H1 (cell line): ENCODE measurements around the gene RNFT2. TPM values are rescaled to one million over a fixed set of nuclear protein-coding genes. Genes with fewer than 3 reads are reported as not detected.

Experiments used
- CTCF ChIA-PET: fragments of 300-600 bp; sonication (Branson Sonifier 250); formaldehyde crosslinking; loops from one replicate; lab custom pipeline; 2021; ENCODE audit not compliant: partially characterized antibody; lab: Charles Lee
- POLR2A ChIA-PET: fragments of 300-600 bp; sonication (Branson Sonifier 250); formaldehyde crosslinking; loops from one replicate; lab custom pipeline; 2021; ENCODE audit warnings: inconsistent platforms; ENCODE audit not compliant: partially characterized antibody; lab: Charles Lee
- DNase-seq, 2 experiments: peaks; one replicate each; pipeline versions ENCODE4 v3.0.0 to v3.0.0-alpha.2; 2010 to 2022; ENCODE audit warnings: low spot score in 2 of 2, low read depth in 1 of 2, mixed read lengths in 1 of 2
- FAIRE-seq: peaks from 2 replicates; lab custom pipeline; 2011; peaks lifted over from hg19 to GRCh38; lab: Jason Lieb, UNC
- H2AFZ ChIP-seq: 2 replicates; pipeline ENCODE4 v1.8.1; 2012; ENCODE audit warnings: low read length, inconsistent platforms
- H2AK5ac ChIP-seq: 2 replicates; pipeline ENCODE4 v1.6.1; 2013; ENCODE audit warnings: low read depth, low read length
- H2BK120ac ChIP-seq: replicated peaks from 2 replicates; pipeline ENCODE3; 2013; ENCODE audit warnings: low read depth, low read length, inconsistent platforms
- H2BK12ac ChIP-seq: 2 replicates; pipeline ENCODE4 v1.6.1; 2013; ENCODE audit warnings: low read depth, low read length
- H2BK15ac ChIP-seq: 2 replicates; pipeline ENCODE4 v1.6.1; 2013; ENCODE audit warnings: low read length
- H2BK20ac ChIP-seq: 2 replicates; pipeline ENCODE4 v1.6.1; 2013; ENCODE audit warnings: low read length
- H2BK5ac ChIP-seq: 2 replicates; pipeline ENCODE4 v1.6.1; 2013; ENCODE audit warnings: low read depth, low read length
- H3K14ac ChIP-seq: 2 replicates; pipeline ENCODE4 v1.6.1; 2013; ENCODE audit warnings: inconsistent platforms; ENCODE audit not compliant: insufficient read length
- H3K18ac ChIP-seq: 2 replicates; pipeline ENCODE4 v1.6.1; 2013; ENCODE audit warnings: low read length; ENCODE audit errors: extremely low read depth
- H3K23ac ChIP-seq: 2 replicates; pipeline ENCODE4 v1.6.1; 2013; ENCODE audit warnings: inconsistent platforms; ENCODE audit not compliant: insufficient read length
- H3K23me2 ChIP-seq: 2 replicates; pipeline ENCODE4 v1.6.1; 2013; ENCODE audit warnings: low read depth, low read length
- H3K27ac ChIP-seq: 2 replicates; pipeline ENCODE4 v1.6.1; 2011; ENCODE audit warnings: low read depth, low read length, inconsistent platforms
- H3K27me3 ChIP-seq, 4 experiments: replicated peaks in 1 of 4; 1 replicate in 1 of 4; 2 replicates in 3 of 4; pipeline versions ENCODE4 v1.6.1 to v1.8.1; 2011 to 2013; ENCODE audit warnings: low read length in 3 of 4, mild to moderate bottlenecking in 3 of 4, inconsistent platforms in 2 of 4, mixed read lengths in 2 of 4, moderate library complexity in 1 of 4; ENCODE audit not compliant: control insufficient read depth in 3 of 4, insufficient read depth in 3 of 4; ENCODE audit errors: extremely low read depth in 1 of 4
- H3K36me3 ChIP-seq, 4 experiments: 2 replicates each; pipeline versions ENCODE4 v1.6.1 to v1.8.1; 2011 to 2013; ENCODE audit warnings: mild to moderate bottlenecking in 4 of 4, low read length in 3 of 4, moderate library complexity in 2 of 4, control low read depth in 1 of 4, inconsistent platforms in 1 of 4; ENCODE audit not compliant: insufficient read depth in 4 of 4, control insufficient read depth in 2 of 4
- H3K4ac ChIP-seq: replicated peaks from 2 replicates; pipeline ENCODE3; 2013; ENCODE audit warnings: low read length, low read depth, mixed read lengths, inconsistent platforms; ENCODE audit not compliant: insufficient read length
- H3K4me1 ChIP-seq, 4 experiments: replicated peaks in 1 of 4; 1 replicate in 1 of 4; 2 replicates in 3 of 4; pipeline versions ENCODE4 v1.6.1 to v1.8.1; 2011 to 2013; ENCODE audit warnings: low read length in 3 of 4, inconsistent platforms in 2 of 4, mixed read lengths in 1 of 4; ENCODE audit not compliant: insufficient read depth in 4 of 4, control insufficient read depth in 3 of 4
- H3K4me2 ChIP-seq, 2 experiments: 2 replicates each; pipeline versions ENCODE4 v1.6.1 to v1.8.1; 2011 to 2013; ENCODE audit warnings: low read depth in 2 of 2, low read length in 2 of 2, control low read depth in 1 of 2, inconsistent platforms in 1 of 2, mild to moderate bottlenecking in 1 of 2; ENCODE audit not compliant: insufficient read depth in 1 of 2
- H3K4me3 ChIP-seq, 4 experiments: fragments of 200-600, 300-600 bp in 1 of 4; sonication (generic), shearing (Covaris generic), sonication (Bioruptor Twin) in 1 of 4; 2 replicates each; pipeline versions ENCODE4 v1.5.1 to v1.8.1; 2011 to 2016; ENCODE audit warnings: low read length in 4 of 4, low read depth in 3 of 4, control low read depth in 2 of 4, inconsistent platforms in 2 of 4, mild to moderate bottlenecking in 2 of 4, mixed read lengths in 1 of 4, moderate library complexity in 1 of 4; ENCODE audit not compliant: insufficient read depth in 2 of 4; ENCODE audit errors: extremely low read depth in 1 of 4
- H3K56ac ChIP-seq: replicated peaks from 2 replicates; pipeline ENCODE3; 2013; ENCODE audit warnings: low read depth, mild to moderate bottlenecking, mixed read lengths, low read length, inconsistent platforms; ENCODE audit not compliant: insufficient read length
- H3K79me1 ChIP-seq: 2 replicates; pipeline ENCODE4 v1.6.1; 2013; ENCODE audit warnings: low read depth, low read length, control low read depth
- H3K79me2 ChIP-seq, 2 experiments: 2 replicates each; pipeline versions ENCODE4 v1.6.1 to v1.8.1; 2012 to 2013; ENCODE audit warnings: low read length in 2 of 2, mild to moderate bottlenecking in 2 of 2, inconsistent platforms in 1 of 2; ENCODE audit not compliant: insufficient read depth in 2 of 2, control insufficient read depth in 1 of 2
- H3K9ac ChIP-seq, 4 experiments: replicated peaks in 1 of 4; 1 replicate in 1 of 4; 2 replicates in 3 of 4; pipeline versions ENCODE4 v1.6.1 to v1.8.1; 2011 to 2013; ENCODE audit warnings: low read depth in 3 of 4, low read length in 3 of 4, control low read depth in 2 of 4, mild to moderate bottlenecking in 2 of 4, moderate library complexity in 2 of 4, inconsistent platforms in 1 of 4; ENCODE audit errors: extremely low read depth in 1 of 4
- H3K9me3 ChIP-seq, 2 experiments: 2 replicates each; pipeline versions ENCODE4 v1.6.1 to v1.8.1; 2012 to 2013; ENCODE audit warnings: mild to moderate bottlenecking in 2 of 2, moderate library complexity in 2 of 2, control low read depth in 1 of 2, inconsistent platforms in 1 of 2, low read depth in 1 of 2, low read length in 1 of 2, mixed read lengths in 1 of 2; ENCODE audit not compliant: insufficient read depth in 2 of 2
- H4K20me1 ChIP-seq, 2 experiments: replicated peaks in 1 of 2; 2 replicates each; pipeline versions ENCODE3 to v1.8.1; 2011 to 2013; ENCODE audit warnings: inconsistent platforms in 2 of 2, low read length in 2 of 2, mild to moderate bottlenecking in 1 of 2; ENCODE audit not compliant: insufficient read depth in 2 of 2, control insufficient read depth in 1 of 2
- H4K5ac ChIP-seq: 2 replicates; pipeline ENCODE4 v1.6.1; 2013; ENCODE audit warnings: low read length, low read depth, mixed read lengths, inconsistent platforms; ENCODE audit not compliant: insufficient read length
- H4K8ac ChIP-seq: 2 replicates; pipeline ENCODE4 v1.8.0; 2013; ENCODE audit warnings: mild to moderate bottlenecking, moderate library complexity, low read length, inconsistent platforms; ENCODE audit not compliant: insufficient read depth; ENCODE audit errors: extremely low read depth
- H4K91ac ChIP-seq: replicated peaks from 2 replicates; pipeline ENCODE3; 2013; ENCODE audit warnings: low read length, mixed read lengths, inconsistent platforms; ENCODE audit not compliant: insufficient read length
- TCF12 ChIP-seq: IDR thresholded peaks from 2 replicates; pipeline ENCODE4 v1.6.1; 2011; ENCODE audit warnings: low read depth, mild to moderate bottlenecking, low read length
- WGBS, 2 experiments: shearing (Covaris generic) in 1 of 2; methylation state at CpG; one replicate each; pipeline versions ENCODE4 v1.1.6 to v1.1.7; 2013 to 2015; ENCODE audit warnings: low lambda C conversion rate in 2 of 2, mixed read lengths in 2 of 2, inconsistent platforms in 1 of 2, low coverage in 1 of 2, missing lambda C conversion rate in 1 of 2; ENCODE audit not compliant: insufficient replicate concordance in 2 of 2, insufficient coverage in 1 of 2, insufficient read length in 1 of 2; ENCODE audit errors: extremely low coverage in 1 of 2, missing lambda C conversion rate in 1 of 2; 5-methylcytosine and 5-hydroxymethylcytosine counted together
- polyA plus RNA-seq, 7 experiments: library from polyadenylated mRNA; depleted of rRNA in 3 of 7; stranded (reverse) in 5 of 7; unstranded in 2 of 7; fragments of >200 nt in 5 of 7; fragments of 200-250 nt in 2 of 7; gene quantifications; 1 replicate in 5 of 7; 2 replicates in 1 of 7; 4 replicates in 1 of 7; pipeline versions ENCODE4 v1.2.1 to v1.2.3, GENCODE V29; 2011 to 2013; ENCODE audit warnings: missing spikeins in 2 of 7, mixed read lengths in 2 of 7
- total RNA-seq: library from RNA; stranded (reverse); fragmentation: NEBNext Ultra II Directional; extraction: Animal tissue kit (Norgen Biotek cat#: 25700); gene quantifications from 2 replicates; pipeline ENCODE4 v1.2.1, GENCODE V29; 2021

The RNFT2 gene
- total and polyA plus RNA-seq, 2 of the 8 experiments (the other 6 are each of a cell fraction or from before 2014, with no cell fraction given) = 14.2 to 33.1 TPM

GRCh38 chr12:116806845-116807440 is 68.8 kb downstream of the RNFT2 start:
- no peaks in the 10 kb centered on the region for H3K23me2 ChIP-seq
- H3K9ac ChIP-seq = no peak overlapping the region
- no peaks in the 10 kb centered on the region for H3K9me3 ChIP-seq
- POLR2A ChIA-PET = interaction anchor here (0.6 kb wide), 1 partner anchor 92 kb away, joined by 3 read pairs; no protein-coding TSS in a partner anchor
- H4K8ac ChIP-seq = no peak overlapping the region
- DNase-seq = no peak
- H3K4ac ChIP-seq = no peak overlapping the region
- no peak overlapping the region for H2BK5ac ChIP-seq
- H4K91ac ChIP-seq = no peak overlapping the region
- no peak overlapping the region for H4K5ac ChIP-seq
- H2BK120ac ChIP-seq = no peak overlapping the region
- CTCF ChIA-PET = interaction anchor here (0.6 kb wide), 2 partner anchors 107 to 330 kb away, joined by 3 to 8 read pairs; no protein-coding TSS in a partner anchor
- no peak overlapping the region for H2BK20ac ChIP-seq
- H3K79me2 ChIP-seq = no peaks in the 10 kb centered on the region
- no peak overlapping the region for H3K4me3 ChIP-seq
- H3K14ac ChIP-seq = no peak overlapping the region
- H2AK5ac ChIP-seq = no peak overlapping the region
- no peak overlapping the region for H2AFZ ChIP-seq
- no peak overlapping the region for H2BK15ac ChIP-seq
- no peaks in the 10 kb centered on the region for H4K20me1 ChIP-seq
- H3K27ac ChIP-seq = no peak overlapping the region
- no peak overlapping the region for H3K4me2 ChIP-seq
- no peak overlapping the region for H2BK12ac ChIP-seq
- no peak overlapping the region for H3K18ac ChIP-seq
- H3K36me3 ChIP-seq = no peaks in the 10 kb centered on the region
- H3K56ac ChIP-seq = no peak overlapping the region
- H3K79me1 ChIP-seq = no peaks in the 10 kb centered on the region
- no peak for FAIRE-seq
- H3K27me3 ChIP-seq = no peaks in the 10 kb centered on the region
- peaks cover 0 to 3% (median 0%) of the 10 kb centered on the region in 4 experiments; a peak in 1 of 7 replicates for H3K4me1 ChIP-seq
- no peak overlapping the region for H3K23ac ChIP-seq
- WGBS, 2 experiments = 90% methylated on average over 10 of the region's 10 CpGs; no CpG with 5 or more reads in 1 of the 2 experiments
- no peak for TF ChIP-seq TCF12
